Measurements from ENCODE around the gene SYNE2. TPM values are rescaled to one million over a fixed set of nuclear protein-coding genes. Genes with fewer than 3 reads are reported as not detected.
A peak's percentile ranks its signal among the peaks of the same experiment; 100 is the strongest.
"Not testable (repeated sequence)": the region's sequence is repeated elsewhere in the genome, so short reads cannot be mapped to it uniquely, and the experiment has no call there.

The SYNE2 gene, protein sequence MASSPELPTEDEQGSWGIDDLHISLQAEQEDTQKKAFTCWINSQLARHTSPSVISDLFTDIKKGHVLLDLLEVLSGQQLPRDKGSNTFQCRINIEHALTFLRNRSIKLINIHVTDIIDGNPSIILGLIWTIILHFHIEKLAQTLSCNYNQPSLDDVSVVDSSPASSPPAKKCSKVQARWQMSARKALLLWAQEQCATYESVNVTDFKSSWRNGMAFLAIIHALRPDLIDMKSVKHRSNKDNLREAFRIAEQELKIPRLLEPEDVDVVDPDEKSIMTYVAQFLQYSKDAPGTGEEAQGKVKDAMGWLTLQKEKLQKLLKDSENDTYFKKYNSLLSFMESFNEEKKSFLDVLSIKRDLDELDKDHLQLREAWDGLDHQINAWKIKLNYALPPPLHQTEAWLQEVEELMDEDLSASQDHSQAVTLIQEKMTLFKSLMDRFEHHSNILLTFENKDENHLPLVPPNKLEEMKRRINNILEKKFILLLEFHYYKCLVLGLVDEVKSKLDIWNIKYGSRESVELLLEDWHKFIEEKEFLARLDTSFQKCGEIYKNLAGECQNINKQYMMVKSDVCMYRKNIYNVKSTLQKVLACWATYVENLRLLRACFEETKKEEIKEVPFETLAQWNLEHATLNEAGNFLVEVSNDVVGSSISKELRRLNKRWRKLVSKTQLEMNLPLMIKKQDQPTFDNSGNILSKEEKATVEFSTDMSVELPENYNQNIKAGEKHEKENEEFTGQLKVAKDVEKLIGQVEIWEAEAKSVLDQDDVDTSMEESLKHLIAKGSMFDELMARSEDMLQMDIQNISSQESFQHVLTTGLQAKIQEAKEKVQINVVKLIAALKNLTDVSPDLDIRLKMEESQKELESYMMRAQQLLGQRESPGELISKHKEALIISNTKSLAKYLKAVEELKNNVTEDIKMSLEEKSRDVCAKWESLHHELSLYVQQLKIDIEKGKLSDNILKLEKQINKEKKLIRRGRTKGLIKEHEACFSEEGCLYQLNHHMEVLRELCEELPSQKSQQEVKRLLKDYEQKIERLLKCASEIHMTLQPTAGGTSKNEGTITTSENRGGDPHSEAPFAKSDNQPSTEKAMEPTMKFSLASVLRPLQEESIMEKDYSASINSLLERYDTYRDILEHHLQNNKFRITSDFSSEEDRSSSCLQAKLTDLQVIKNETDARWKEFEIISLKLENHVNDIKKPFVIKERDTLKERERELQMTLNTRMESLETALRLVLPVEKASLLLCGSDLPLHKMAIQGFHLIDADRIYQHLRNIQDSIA (N-terminal part only)
- total RNA-seq, result 10 to 100 TPM; 27.6 to 27.7 TPM

DNA sequence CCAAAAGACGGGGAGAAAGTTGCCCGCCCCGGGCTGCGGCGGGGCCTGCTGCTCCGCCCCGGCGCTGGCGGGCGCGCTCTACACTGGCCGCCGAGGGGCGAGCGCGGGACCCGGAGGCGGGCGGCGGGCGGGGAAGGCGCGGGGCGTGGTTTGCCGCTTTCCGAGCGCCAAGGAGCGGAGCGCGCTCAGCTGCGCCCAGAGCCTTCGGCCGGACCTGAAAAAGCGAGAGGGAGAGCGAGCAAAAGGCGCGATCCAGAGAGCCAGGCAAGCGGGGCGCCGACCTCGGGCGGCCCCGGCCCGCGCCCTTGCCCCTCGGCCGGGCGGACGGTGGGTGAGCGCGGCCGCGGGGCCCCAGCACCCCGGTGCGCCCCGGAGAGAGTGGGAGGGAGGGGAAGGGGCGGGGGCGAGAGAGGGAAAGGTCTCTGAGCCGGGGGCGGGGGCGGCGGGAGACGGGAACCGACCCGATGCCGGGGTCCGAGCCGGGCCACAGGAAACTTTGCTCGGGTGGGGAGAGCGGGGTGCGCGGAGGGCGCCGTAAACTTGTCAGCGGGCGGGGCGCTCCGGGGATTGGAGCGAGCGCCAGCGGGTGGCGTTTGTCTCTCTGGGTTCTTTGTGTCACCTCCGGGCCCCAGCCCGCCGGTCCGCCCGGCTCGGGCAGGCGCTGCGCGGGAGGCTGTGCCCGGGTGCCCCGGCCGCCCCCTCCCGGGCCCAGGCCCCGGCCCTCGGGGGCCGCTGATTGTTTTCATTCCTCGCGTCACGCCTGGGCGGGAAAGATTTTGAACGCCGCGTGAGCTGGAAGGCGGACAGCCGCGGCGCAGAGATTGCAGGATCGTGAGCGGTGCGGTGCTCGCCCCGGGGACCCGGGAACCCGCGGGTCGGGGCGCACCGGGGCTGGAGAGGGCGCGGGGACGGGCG is at the start of gene SYNE2:
SYNE2 (plus strand) TSS at position 188 of the 915 bp plus-strand sequence. CDS start 56,145 bp downstream, outside the sequence.
- peak; percentile 87 for DNase-seq
- POLR2A ChIA-PET, result interaction anchor here (1.0 to 2.9 kb wide), 6 partner anchors 11 to 80 kb away, joined by 3 to 11 read pairs (median 4); no protein-coding TSS in a partner anchor
- no peaks in the 10 kb centered on the region for H3K27me3 Mint-ChIP-seq
- intact Hi-C loops (cut with micrococcal nuclease), result loop anchor here (2.0 to 10.0 kb wide), 7 partner anchors 16 to 442 kb away; partner anchors contain the start of genes ESR2, PPP2R5E, SGPP1 and WDR89
- peaks cover 39% of the 10 kb centered on the region for H3K4me1 Mint-ChIP-seq (ENCODE audit: low read depth)
- peak within 1 kb of the TSS; percentile 86 for H3K27ac Mint-ChIP-seq
- H3K9me3 Mint-ChIP-seq, result no peaks in the 10 kb centered on the region
- CTCF ChIA-PET, result interaction anchor here (0.7 to 1.9 kb wide), 12 partner anchors 11 to 324 kb away, joined by 3 to 11 read pairs (median 3); no protein-coding TSS in a partner anchor
- peak within 1 kb of the TSS; percentile 89 for H3K4me3 Mint-ChIP-seq
- H3K36me3 Mint-ChIP-seq, result peaks cover 3% of the 10 kb centered on the region

DNA sequence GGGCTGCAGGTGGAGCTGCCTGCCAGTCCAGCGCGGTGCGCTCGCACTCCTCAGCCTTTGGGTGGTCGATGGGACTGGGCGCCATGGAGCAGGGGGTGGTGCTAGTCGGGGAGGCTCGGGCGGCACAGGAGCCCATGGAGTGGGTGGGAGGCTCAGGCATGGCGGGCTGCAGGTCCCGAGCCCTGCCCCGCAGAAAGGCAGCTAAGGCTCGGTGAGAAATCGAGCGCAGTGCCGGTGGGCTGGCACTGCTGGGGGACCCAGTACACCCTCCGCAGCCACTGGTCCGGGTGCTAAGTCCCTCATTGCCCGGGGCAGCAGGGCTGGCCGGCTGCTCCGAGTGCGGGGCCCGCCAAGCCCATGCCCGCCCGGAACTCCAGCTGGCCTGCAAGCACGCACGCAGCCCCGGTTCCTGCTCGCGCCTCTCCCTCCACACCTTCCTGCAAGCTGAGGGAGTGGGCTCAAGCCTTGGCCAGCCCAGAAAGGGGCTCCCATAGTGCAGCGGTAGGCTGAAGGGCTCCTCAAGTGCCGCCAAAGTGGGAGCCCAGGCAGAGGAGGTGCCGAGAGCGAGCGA is 49.5 kb upstream of the SYNE2 start:
- POLR2A ChIA-PET, H3K36me3 Mint-ChIP-seq: not testable (repeated sequence)

DNA sequence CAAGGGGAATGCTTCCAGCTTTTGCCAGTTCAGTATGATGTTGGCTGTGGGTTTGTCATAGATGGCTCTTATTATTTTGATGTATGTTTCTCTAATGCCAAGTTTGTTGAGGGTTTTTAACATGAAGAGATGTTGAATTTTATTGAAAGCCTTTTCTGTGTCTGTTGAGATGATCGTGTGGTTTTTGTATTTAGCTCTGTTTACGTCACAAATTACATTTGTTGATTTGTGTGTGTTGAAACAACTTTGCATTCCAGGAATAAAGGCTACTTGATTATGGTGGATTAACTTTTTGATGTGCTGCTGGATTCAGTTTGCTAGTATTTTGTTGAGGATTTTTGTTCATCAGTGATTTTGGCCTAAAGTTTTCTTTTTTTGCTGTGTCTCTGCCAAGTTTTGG is 46.7 kb upstream of the SYNE2 start:
- DNase-seq; intact Hi-C loops (cut with micrococcal nuclease); H3K4me3 Mint-ChIP-seq; H3K4me1 Mint-ChIP-seq (ENCODE audit: low read depth); H3K27ac Mint-ChIP-seq; H3K27me3 Mint-ChIP-seq; POLR2A ChIA-PET; H3K9me3 Mint-ChIP-seq; H3K36me3 Mint-ChIP-seq: not testable (repeated sequence)
- CTCF ChIA-PET, result interaction anchor here (0.6 kb wide), 1 partner anchor 498 kb away, joined by 3 read pairs; no protein-coding TSS in a partner anchor

More for the DNA sequence above, 49.5 kb upstream of the SYNE2 start:
- H3K27ac Mint-ChIP-seq; DNase-seq; CTCF ChIA-PET; H3K4me3 Mint-ChIP-seq; intact Hi-C loops (cut with micrococcal nuclease); H3K27me3 Mint-ChIP-seq; H3K9me3 Mint-ChIP-seq; H3K4me1 Mint-ChIP-seq (ENCODE audit: low read depth): not testable (repeated sequence)

- H3K4me1 Mint-ChIP-seq (ENCODE audit: low read depth); intact Hi-C loops (cut with micrococcal nuclease); POLR2A ChIA-PET; H3K36me3 Mint-ChIP-seq; DNase-seq; H3K4me3 Mint-ChIP-seq; CTCF ChIA-PET; H3K27me3 Mint-ChIP-seq; H3K27ac Mint-ChIP-seq: not testable (repeated sequence)
- H3K9me3 Mint-ChIP-seq, result peaks cover 16% of the 10 kb centered on the region
Observed at GRCh38 chr14:63811692-63812091, 41.1 kb upstream of the SYNE2 start.

DNA sequence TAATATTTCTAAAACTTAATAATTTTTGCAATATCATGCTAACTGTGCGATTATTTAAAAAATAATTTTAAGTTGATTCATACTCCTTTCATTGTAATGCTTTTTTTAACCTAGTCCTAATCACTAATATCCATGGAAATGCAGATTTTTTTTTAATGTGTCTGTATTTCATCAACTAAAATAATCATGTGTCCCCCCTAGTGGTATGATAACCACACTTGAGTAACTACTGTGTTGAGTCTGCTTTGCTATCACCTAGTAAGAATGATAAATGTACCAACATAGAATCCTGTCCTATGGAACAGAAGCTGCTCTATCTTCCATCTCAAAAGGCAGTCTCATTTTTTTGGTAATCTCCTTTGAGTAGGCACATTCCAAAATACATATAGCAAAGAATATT is 19.1 kb upstream of the SYNE2 start:
- intact Hi-C loops (cut with micrococcal nuclease), result no loop called here
- Mint-ChIP-seq H3K4me1 (ENCODE audit: low read depth) (no peaks in the 10 kb centered on the region), H3K27me3 (no peaks in the 10 kb centered on the region), H3K36me3 (no peaks in the 10 kb centered on the region), H3K27ac (no peak overlapping the region), H3K9me3 (no peaks in the 10 kb centered on the region), H3K4me3 (no peak overlapping the region)
- ChIA-PET CTCF (interaction anchor here (1.3 kb wide), 1 partner anchor 99 kb away, joined by 4 read pairs; no protein-coding TSS in a partner anchor), POLR2A (no interaction called here)
- DNase-seq, result no peak

- intact Hi-C loops (cut with micrococcal nuclease), result no loop called here
- no peaks in the 10 kb centered on the region for H3K36me3 Mint-ChIP-seq
- H3K9me3 Mint-ChIP-seq, result peaks cover 11% of the 10 kb centered on the region
- ChIA-PET CTCF (interaction anchor here (0.6 to 1.8 kb wide), 5 partner anchors 12 to 174 kb away, joined by 3 to 4 read pairs (median 4); no protein-coding TSS in a partner anchor), POLR2A (interaction anchor here (1.0 kb wide), 1 partner anchor 12 kb away, joined by 3 read pairs; the partner anchor contains the start of gene SYNE2)
- DNase-seq, result peak; percentile 71
- no peak overlapping the region for H3K4me3 Mint-ChIP-seq
- H3K27me3 Mint-ChIP-seq, result no peaks in the 10 kb centered on the region
- no peak overlapping the region for H3K27ac Mint-ChIP-seq
- no peaks in the 10 kb centered on the region for H3K4me1 Mint-ChIP-seq (ENCODE audit: low read depth)
Observed at GRCh38 chr14:63840981-63841380, 11.8 kb upstream of the SYNE2 start.

- H3K36me3 Mint-ChIP-seq, result no peaks in the 10 kb centered on the region
- CTCF ChIA-PET, result no interaction called here
- POLR2A ChIA-PET, result no interaction called here
- H3K4me1 Mint-ChIP-seq (ENCODE audit: low read depth), result no peaks in the 10 kb centered on the region
- no peaks in the 10 kb centered on the region for H3K27me3 Mint-ChIP-seq
- H3K27ac Mint-ChIP-seq, result no peak overlapping the region
- H3K4me3 Mint-ChIP-seq, result no peak overlapping the region
- intact Hi-C loops (cut with micrococcal nuclease), result no loop called here
- no peak for DNase-seq
- H3K9me3 Mint-ChIP-seq, result peaks cover 11% of the 10 kb centered on the region
Observed at GRCh38 chr14:63843796-63844195, 9.0 kb upstream of the SYNE2 start.

- H3K27me3 Mint-ChIP-seq, result no peaks in the 10 kb centered on the region
- ChIA-PET CTCF (interaction anchor here (0.6 kb wide), 1 partner anchor 146 kb away, joined by 3 read pairs; no protein-coding TSS in a partner anchor), POLR2A (no interaction called here)
- H3K27ac Mint-ChIP-seq, result no peak overlapping the region
- no peak for DNase-seq
- H3K4me1 Mint-ChIP-seq (ENCODE audit: low read depth), result peaks cover 4% of the 10 kb centered on the region
- H3K4me3 Mint-ChIP-seq, result no peak overlapping the region
- H3K9me3 Mint-ChIP-seq, result no peaks in the 10 kb centered on the region
- H3K36me3 Mint-ChIP-seq, result no peaks in the 10 kb centered on the region
- intact Hi-C loops (cut with micrococcal nuclease), result no loop called here
Observed at GRCh38 chr14:63848890-63849289, 3.9 kb upstream of the SYNE2 start.

GRCh38 chr14:63852271-63852816 is 460 bp upstream of the SYNE2 start:
- intact Hi-C loops (cut with micrococcal nuclease), result loop anchor here (2.0 to 10.0 kb wide), 7 partner anchors 16 to 442 kb away; partner anchors contain the start of genes ESR2, PPP2R5E, SGPP1 and WDR89
- ChIA-PET POLR2A (interaction anchor here (1.0 to 1.6 kb wide), 5 partner anchors 11 to 59 kb away, joined by 3 to 11 read pairs (median 4); no protein-coding TSS in a partner anchor), CTCF (interaction anchor here (0.6 to 1.6 kb wide), 10 partner anchors 23 to 447 kb away, joined by 3 to 4 read pairs (median 3); no protein-coding TSS in a partner anchor)
- peaks cover 34% of the 10 kb centered on the region for H3K4me1 Mint-ChIP-seq (ENCODE audit: low read depth)
- H3K27me3 Mint-ChIP-seq, result no peaks in the 10 kb centered on the region
- H3K9me3 Mint-ChIP-seq, result no peaks in the 10 kb centered on the region
- H3K27ac Mint-ChIP-seq, result no peak overlapping the region
- DNase-seq, result peak; percentile 14
- H3K4me3 Mint-ChIP-seq, result peak overlapping the region; percentile 89
- no peaks in the 10 kb centered on the region for H3K36me3 Mint-ChIP-seq

DNA sequence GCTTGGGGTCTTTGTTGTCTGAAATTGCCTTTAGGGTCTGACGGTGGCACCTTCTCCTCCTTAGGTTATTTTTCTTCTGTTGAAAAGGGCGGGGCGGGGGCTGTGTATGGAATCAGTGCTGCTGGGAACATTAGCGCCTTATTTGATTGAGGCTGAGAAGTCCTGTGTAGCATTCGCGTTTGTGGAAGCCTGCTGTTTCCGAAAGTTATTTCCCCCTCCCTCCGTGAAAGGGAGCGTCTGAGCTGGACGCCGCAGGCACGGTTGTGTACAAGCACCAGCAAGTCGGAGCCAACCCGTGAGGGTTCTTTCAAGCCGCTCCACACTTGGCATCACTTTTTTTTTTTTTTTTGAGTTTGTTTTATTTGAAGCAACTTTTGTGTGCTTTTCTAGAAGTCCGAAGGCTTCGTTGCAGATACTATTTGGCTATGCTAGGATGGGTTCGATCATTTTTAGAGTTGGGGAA is 1.1 kb downstream of the SYNE2 start:
- ChIA-PET POLR2A (interaction anchor here (1.4 to 2.9 kb wide), 3 partner anchors 10 to 79 kb away, joined by 4 to 11 read pairs (median 10); no protein-coding TSS in a partner anchor), CTCF (interaction anchor here (0.7 to 1.9 kb wide), 5 partner anchors 10 to 415 kb away, joined by 3 to 11 read pairs (median 3); no protein-coding TSS in a partner anchor)
- H3K4me1 Mint-ChIP-seq (ENCODE audit: low read depth), result peaks cover 39% of the 10 kb centered on the region
- no peaks in the 10 kb centered on the region for H3K9me3 Mint-ChIP-seq
- intact Hi-C loops (cut with micrococcal nuclease), result loop anchor here (1.0 to 10.0 kb wide), 8 partner anchors 10 to 441 kb away; partner anchors contain the start of genes ESR2, PPP2R5E, SGPP1 and WDR89
- peak overlapping the region; percentile 86 for H3K27ac Mint-ChIP-seq
- H3K27me3 Mint-ChIP-seq, result no peaks in the 10 kb centered on the region
- peak; percentile 66 for DNase-seq
- peaks cover 3% of the 10 kb centered on the region for H3K36me3 Mint-ChIP-seq
- peak overlapping the region; percentile 89 for H3K4me3 Mint-ChIP-seq
